Glomerular endothelial cell (primary cell): ENCODE results near the gene ZMYND8. TPM values are rescaled to one million over a fixed set of nuclear protein-coding genes. Genes with fewer than 3 reads are reported as not detected.

Experiments used
- total RNA-seq: library from RNA; depleted of rRNA; stranded (reverse); fragments of >200 nt; gene quantifications from 2 replicates; pipeline ENCODE4 v1.2.3, GENCODE V29; 2015

ZMYND8 gene
- total RNA-seq, 1 donor from 2014 or later: 44.0 TPM

Other genes starting within 250 kb of the ZMYND8 start
- gene NCOA3, start 145.2 kb upstream of the ZMYND8 start, total RNA-seq: 28.4 and 30.2 TPM in 2 replicates